Cerebellar cortex (tissue), 1 donor: Measurements from ENCODE around the gene GPR78.

ENCODE experiments used
- DNase-seq: peaks from one replicate; pipeline ENCODE4 v3.0.0-alpha.2; 2015; ENCODE audit warnings: low spot score

Gene GPR78

GRCh38 chr4:8600266-8600665 lies 20.1 kb downstream of the GPR78 start:
- no peak for DNase-seq

DNA sequence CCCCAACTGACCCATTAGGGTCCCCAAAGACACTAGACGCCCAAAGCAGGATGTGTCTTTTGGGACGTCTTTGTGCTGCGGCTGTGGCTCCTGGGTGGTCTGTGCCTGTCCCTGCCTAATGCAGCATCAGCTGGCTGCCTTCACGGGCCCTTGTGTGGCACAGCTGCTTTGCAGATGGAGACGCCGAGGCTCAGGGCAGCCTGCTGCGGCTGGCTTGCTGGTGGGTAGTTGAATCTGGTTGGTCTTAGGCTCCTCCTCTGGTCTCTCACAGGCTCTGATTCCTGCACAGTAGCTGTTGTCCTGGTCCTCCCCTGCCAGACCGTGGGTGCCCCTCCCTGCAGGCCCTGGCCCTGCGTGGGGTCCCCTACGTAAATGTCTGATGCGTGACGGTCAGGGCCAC lies 20.5 kb downstream of the GPR78 start:
- no peak for DNase-seq

- DNase-seq, result no peak
These were observed 20.9 kb downstream of the GPR78 start for GRCh38 chr4:8601086-8601485.

DNA sequence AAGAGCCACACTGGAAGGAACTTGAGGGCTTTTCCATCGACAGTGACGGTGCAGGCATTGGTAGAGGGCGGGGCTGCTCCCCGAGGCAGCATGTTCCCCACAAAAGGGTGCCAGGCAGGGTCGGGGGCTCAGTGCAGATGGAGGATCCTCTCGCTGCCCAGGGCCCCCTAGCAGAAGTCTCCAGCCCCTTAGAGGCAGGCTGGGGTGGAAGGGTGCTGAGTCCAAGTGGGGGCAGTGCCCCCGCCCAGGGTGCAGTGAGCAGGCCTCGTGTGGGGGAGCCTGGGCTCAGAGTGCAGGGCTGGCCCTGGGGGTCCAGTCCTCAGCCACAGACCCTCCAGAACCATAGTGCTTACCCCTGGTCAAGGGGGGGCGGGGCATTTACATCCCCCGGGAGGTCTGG lies 21.4 kb downstream of the GPR78 start:
- DNase-seq, result no peak

DNA sequence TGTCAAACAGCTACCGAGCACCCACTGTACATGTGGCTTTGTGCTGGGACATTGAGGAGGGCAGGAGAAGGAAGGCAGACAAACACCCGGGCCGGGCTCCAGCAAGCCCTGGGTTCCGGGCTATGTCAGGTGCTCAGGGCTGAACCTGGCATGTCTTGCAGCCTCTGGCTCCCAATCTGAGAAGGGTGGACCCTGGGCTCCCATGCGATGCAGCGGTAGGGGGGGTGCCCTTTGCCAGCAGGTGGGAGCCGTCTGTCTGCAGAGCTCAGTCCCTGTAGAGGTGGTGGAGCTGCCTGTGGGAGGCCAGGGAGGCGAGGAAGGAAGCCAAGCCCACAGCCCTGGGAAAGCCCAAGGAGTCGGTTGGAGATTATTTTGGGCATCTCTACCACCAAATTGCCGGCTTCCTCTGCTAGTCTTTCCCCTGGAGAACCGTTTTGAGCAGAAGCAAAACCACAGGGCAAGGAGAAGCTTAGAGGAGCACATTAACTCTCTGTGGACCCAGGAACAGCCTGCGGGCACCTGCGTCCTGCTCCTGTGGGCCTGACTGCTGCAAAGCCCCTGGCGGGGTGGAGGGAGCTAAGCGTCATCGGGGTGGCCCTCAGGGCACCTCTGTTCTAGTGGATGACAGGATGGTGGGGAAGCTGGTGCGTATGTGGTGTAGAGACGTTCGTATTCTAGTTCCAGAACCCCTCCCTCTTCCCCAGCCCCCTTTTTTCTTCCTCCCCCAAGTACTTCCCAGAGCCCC lies 22.7 kb downstream of the GPR78 start:
- DNase-seq, result no peak

DNA sequence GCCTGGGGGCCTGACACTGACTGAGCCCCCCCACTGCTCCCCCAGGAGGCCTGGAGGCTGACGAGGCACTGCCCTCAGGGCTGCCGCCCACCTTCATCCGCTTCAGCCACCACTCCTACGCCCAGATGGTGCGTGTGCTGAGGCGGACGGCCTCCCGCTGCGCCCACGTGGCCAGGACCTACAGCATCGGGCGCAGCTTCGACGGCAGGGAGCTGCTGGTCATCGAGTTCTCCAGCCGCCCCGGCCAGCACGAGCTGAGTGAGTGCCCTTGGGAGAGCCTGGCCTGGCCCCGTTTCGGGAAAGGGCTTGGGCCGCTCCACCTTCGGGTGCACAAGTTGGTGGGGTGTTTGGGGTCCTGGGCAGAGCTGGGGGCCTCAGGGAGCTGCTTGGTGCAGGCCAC lies 23.7 kb downstream of the GPR78 start:
- no peak for DNase-seq

DNA sequence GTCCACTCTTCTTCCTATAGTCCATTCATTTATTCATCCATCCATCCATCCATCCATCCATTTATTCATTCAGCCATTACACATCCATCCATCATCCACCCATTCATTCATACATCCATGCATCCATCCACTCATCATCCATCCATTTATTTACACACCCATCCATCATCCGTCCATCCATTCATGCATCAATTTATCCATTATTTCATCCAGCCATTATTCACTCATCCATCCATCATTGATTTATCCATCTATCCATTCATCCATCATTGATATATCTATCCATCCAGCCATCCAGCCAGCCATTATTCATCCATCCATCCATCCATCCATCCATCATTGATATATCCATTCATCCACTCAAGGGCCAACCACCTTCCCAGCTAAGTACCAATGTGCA lies 25.1 kb downstream of the GPR78 start:
- DNase-seq, result no peak

DNA sequence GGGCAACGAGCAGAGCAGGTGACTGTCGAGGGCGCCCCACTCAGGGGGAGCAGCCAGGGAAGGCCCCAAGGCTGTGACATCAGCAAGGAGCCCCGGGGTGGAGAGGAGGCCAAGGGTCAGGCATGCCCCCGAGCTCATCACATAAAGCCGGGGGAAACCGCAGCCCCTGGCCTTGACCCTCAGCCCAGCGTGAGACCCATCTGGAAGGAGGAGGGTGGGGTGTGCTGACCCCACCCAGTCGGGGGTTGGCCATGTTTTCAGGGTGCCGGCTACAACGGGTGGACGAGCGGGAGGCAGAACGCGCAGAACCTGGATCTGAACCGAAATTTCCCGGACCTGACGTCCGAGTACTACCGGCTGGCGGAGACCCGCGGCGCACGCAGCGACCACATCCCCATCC lies 26.3 kb downstream of the GPR78 start:
- DNase-seq, result no peak

GRCh38 chr4:8606966-8607365 lies 26.8 kb downstream of the GPR78 start:
- DNase-seq, result no peak

DNA sequence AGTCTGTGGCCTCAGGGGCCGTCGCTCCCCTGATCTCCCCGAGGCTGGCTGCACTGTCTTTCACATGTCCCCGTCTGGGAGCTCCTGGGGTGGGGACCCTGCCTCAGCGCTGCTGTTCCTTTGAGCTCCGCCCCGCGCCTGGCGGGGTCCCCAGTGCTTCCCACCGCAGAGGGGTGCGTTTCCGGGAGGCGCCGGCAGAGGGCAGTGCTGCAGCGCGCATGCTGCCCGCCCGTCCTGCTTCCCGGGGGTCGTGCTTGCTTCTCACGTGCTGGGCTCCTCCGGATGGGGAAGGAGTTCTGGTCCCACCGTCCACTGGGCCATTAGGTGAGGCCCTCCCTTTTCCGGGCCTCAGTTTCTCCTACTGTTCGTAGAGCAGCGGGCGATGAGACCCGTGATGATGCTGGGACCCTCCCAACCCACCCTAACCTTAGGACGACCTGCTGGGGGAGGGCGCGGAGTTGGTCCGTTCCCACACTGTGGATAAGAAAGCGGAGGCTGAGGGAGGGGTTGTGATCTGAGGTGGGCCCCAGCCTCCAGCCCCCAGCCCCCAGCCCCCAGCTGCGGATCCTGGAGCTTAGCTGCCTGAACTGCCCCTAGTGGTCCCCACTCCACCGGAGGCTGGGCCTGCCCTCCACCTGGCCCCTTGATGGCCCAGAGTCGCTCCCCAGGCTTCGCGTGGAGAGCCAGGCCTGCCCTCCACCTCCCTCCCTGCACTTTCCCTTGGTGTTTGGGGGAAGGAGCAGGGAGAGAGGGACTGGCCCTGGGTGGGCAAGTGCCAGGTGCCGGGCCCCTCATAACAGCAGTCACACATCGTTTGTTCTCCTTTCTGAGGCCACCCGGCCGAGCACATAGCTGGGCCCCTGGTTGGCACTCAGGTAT lies 27.6 kb downstream of the GPR78 start:
- peak; percentile 12 for DNase-seq

- DNase-seq, result no peak
These were observed 28.7 kb downstream of the GPR78 start for GRCh38 chr4:8608714-8609391.

- DNase-seq, result no peak
These were observed 29.2 kb downstream of the GPR78 start for GRCh38 chr4:8609406-8609805.

DNA sequence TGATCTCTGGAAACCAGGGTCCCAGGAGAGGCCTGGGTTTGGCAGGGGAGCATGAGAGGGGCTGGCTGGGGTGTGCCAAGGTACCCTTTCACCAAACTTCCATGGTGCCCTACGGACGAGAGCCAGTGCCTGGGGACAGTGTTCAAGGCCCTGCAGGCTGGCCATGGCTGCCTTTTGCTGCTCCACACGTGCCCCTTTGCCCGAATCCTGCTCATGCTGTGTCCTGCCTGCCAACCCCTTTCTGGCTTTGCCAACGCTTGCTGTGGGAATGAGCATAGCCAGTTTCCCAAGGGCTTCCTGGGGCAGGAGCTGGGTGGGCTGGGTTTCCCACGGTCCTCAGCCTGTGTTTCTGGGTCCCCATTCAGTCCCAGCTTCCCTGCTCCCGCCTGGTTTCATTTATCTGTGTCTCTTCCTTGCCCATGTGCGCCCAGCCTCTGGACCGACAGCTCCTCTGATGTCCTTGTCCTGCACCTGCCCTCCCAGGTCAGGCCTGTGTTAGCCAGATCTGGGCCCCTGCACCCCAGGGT lies 29.7 kb downstream of the GPR78 start:
- no peak for DNase-seq

DNA sequence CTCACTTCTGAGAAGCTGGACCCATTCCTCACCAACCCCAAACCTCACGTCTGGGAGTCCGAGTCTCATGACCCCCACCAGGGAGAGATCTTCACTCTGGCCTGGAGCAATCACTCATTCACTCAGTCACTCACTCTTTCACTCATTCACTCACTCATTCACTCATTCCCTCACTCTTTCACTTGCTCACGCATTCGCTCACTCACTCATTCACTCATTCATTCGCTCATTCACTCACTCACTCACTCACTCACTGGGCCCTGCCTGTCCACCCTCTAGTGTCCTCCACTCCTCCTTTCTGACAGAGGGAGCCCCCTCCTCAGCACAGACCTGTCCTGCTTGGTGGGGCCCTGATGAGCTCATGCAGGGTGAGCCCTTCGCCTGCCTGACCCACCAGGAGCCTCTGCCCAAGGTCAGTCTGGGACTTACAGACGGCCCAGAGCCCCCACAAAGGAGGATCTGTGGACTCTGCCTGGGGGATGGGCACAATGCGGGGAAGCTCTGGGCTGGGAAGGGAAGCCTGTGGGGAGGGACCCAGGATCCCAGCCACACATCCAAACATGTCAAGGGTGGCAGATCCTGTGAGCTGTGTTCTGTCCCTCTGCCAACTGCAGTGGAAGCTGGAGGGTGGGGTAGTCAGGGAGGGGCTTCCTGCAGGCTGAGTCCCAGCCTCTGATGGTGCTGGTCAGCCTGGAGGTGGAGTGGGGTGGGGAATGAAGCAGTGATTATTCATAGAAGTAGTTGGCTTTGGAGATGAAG lies 30.8 kb downstream of the GPR78 start:
- no peak for DNase-seq

DNA sequence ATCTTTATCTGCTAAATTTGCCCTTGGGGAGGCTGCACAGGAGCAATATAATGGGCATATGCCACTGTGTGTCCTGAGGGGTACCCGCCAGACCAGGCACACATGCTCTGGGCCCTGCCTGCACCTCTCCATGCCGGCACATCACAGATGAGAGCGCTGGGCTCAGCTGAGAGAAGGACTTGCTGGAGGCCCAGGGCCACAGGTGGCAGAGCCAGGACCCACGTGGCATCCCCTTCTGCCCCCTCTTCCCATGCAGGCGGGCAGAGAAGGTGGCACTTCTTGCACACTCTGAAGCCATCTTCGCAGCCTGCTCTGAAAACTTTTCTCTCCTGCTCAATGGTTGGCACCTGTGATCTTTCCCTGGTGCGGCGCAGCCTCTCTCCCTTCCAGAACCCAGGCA lies 32.5 kb downstream of the GPR78 start:
- no peak for DNase-seq

DNA sequence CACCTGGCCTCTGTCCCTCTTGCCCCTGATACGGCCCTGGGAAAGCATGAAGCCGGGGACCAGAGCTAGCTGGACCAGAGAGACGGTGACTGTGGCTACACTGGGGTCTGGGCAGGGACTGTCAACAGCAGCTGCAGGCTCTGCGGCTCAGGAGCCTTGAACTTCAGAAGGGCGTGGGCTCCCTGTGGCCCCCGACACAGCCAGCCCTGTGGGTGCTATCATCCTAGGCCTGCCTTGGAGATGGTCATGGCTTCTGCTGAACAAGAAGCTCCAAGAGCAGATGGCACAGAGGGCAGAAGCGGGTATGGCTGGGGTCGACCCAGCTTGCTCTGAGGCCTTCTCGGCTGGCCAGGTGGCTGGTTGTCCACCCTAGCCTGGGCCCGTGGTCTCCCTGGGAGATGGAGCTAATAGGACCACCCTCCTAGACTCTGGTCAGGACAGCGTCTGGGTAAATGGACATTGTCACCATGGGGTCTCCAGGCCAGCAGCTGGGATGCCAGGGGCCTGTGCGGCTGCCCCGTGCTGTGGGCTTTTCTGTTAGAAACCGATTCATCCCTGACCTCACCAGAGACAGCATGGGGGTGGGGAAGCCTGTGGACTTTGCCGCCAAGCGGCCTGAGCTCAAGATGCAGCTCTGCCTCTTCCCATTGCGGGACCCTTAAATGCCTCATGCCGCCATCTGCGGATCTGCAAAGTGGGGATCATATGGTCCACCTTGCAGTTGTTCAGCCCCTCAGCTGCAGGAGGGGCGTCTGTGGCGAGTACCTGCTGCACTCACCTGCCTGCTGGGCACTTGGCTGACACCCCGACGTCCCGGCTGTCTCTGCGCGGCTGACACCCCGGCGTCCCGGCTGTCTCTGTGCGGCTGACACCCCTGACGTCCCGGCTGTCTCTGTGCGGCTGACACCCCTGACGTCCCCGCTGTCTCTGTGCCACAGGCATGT lies 33.5 kb downstream of the GPR78 start:
- DNase-seq, result no peak

DNA sequence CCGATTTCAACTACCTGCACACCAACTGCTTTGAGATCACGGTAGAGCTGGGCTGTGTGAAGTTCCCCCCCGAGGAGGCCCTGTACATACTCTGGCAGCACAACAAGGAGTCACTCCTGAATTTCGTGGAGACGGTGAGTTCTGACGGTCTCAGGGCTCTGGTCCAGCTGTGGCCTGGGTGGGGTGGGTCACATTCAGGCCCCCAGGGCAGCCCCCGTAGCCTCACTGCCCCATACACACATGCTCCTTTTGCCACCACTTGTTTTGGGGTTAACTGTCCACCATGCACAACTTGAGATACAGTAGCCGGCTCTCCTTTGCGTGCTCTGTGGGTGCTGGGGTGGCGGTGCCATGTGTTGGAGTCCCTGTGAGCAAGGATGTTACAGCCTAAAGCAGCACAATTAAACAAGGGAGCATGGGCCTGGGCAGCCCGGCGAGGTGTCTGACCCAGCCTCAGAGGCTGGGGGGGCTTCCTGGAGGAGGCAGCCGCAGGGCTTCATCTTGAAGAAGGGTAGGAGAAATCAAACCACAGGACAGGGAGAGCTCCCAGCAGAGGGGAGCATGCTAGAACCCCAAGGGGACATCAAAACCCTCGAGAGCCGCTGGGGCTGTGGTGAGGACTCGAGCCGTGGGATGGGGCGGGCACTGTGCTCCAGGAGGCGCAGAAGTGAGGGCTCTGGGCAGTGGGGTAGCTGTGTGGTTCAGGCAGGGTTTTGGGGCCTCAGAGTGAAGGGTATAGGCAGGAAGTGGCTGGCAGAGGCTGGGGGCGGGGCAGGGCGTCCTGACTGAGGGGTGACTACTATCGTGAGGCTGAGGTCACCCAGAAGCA lies 34.4 kb downstream of the GPR78 start:
- DNase-seq, result no peak

GRCh38 chr4:8615366-8615765 lies 35.2 kb downstream of the GPR78 start:
- DNase-seq, result no peak

GRCh38 chr4:8615921-8616787 lies 36.0 kb downstream of the GPR78 start:
- no peak for DNase-seq
